Measurements from ENCODE around the gene STUM.

STUM gene

DNA sequence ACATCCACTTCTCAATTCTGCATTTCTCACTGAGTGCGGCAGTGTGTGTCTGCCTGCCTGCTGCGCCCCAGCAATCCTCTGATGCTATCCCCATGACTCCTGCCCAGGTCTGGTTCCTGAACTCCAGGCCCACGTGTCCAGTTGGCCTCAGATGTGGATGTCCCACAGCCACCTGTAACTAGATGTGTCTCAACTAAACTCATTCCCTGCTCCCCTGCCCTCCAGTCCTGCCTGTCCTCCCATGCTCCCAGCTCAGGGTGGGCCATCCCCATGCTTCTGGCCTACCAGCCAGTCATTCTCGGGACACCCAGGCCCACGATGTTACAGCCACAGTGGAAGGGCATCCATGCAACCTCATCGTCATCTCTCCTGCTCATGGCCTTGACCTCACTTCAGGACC, 76.8 kb downstream of the STUM start:
- CTCF ChIA-PET, result interaction anchor here (1.3 to 2.4 kb wide), 4 partner anchors 10 to 257 kb away, joined by 4 to 27 read pairs (median 10); no protein-coding TSS in a partner anchor
- POLR2A ChIA-PET, result no interaction called here
- TF ChIP-seq, protein P1, sequence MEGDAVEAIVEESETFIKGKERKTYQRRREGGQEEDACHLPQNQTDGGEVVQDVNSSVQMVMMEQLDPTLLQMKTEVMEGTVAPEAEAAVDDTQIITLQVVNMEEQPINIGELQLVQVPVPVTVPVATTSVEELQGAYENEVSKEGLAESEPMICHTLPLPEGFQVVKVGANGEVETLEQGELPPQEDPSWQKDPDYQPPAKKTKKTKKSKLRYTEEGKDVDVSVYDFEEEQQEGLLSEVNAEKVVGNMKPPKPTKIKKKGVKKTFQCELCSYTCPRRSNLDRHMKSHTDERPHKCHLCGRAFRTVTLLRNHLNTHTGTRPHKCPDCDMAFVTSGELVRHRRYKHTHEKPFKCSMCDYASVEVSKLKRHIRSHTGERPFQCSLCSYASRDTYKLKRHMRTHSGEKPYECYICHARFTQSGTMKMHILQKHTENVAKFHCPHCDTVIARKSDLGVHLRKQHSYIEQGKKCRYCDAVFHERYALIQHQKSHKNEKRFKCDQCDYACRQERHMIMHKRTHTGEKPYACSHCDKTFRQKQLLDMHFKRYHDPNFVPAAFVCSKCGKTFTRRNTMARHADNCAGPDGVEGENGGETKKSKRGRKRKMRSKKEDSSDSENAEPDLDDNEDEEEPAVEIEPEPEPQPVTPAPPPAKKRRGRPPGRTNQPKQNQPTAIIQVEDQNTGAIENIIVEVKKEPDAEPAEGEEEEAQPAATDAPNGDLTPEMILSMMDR (IDR thresholded peaks at IDR 0.05; ENCODE audit: control extremely low read depth, extremely low read depth, low read depth, missing control alignments), result no peak

GRCh38 chr1:226625832-226626576, 77.4 kb downstream of the STUM start:
- POLR2A ChIA-PET, result no interaction called here

More for the DNA sequence above, 76.8 kb downstream of the STUM start:
- DNase-seq (ENCODE audit: extremely low spot score), result no peak

GRCh38 chr1:226626577-226626956, 78.0 kb downstream of the STUM start:
- POLR2A ChIA-PET, result no interaction called here
- CTCF ChIA-PET, result interaction anchor here (0.5 to 2.4 kb wide), 29 partner anchors 9 to 731 kb away, joined by 3 to 27 read pairs (median 4); no protein-coding TSS in a partner anchor

More at GRCh38 chr1:226625832-226626576, 77.4 kb downstream of the STUM start:
- CTCF ChIA-PET, result interaction anchor here (0.5 to 2.4 kb wide), 29 partner anchors 9 to 732 kb away, joined by 3 to 27 read pairs (median 4); no protein-coding TSS in a partner anchor
- TF ChIP-seq, protein P1 (IDR thresholded peaks at IDR 0.05; ENCODE audit: control extremely low read depth, extremely low read depth, low read depth, missing control alignments), result no peak
- DNase-seq (ENCODE audit: extremely low spot score), result no peak

DNA sequence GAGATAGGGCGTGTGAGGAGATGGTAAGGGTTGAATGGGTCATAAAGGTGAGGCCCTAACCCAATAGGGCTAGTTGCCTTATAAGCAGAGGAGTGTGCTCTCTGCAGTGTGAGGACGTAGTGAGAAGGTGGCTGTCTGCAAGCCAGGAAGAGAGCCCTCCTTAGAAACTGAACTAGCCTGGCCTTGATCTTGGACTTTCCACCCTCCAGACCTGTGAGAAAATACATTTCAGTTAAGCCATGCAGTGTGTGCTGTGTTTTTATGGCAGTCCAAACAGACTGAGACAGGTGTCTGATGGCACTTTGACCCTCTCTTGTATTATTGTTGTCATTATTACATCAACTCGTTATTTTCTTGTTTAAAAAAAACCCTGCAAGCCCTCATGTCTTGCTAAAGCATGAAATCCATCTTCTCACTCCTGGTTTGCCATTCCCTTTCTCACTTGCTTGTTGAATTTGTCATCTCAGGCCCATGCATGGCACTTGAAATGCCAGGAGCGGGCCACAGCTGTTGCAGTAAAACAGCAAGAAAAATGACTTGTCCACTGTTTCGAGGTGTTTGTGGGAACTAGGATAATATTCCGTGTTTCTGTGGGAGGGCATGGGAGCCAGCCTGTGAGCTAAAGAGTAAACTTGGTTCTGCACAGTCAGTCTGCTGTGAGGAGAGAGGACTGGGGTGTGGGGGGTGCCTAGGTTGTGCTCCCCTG, 78.6 kb downstream of the STUM start:
- ChIA-PET CTCF (interaction anchor here (0.9 to 2.4 kb wide), 15 partner anchors 8 to 218 kb away, joined by 3 to 27 read pairs (median 4); no protein-coding TSS in a partner anchor), POLR2A (no interaction called here)
- no peak for DNase-seq (ENCODE audit: extremely low spot score)
- TF ChIP-seq, protein P1 (IDR thresholded peaks at IDR 0.05; ENCODE audit: control extremely low read depth, extremely low read depth, low read depth, missing control alignments), result no peak

More at GRCh38 chr1:226626577-226626956, 78.0 kb downstream of the STUM start:
- DNase-seq (ENCODE audit: extremely low spot score), result peak; percentile 76
- TF ChIP-seq, protein P1 (IDR thresholded peaks at IDR 0.05; ENCODE audit: control extremely low read depth, extremely low read depth, low read depth, missing control alignments), result peak; percentile 69

DNA sequence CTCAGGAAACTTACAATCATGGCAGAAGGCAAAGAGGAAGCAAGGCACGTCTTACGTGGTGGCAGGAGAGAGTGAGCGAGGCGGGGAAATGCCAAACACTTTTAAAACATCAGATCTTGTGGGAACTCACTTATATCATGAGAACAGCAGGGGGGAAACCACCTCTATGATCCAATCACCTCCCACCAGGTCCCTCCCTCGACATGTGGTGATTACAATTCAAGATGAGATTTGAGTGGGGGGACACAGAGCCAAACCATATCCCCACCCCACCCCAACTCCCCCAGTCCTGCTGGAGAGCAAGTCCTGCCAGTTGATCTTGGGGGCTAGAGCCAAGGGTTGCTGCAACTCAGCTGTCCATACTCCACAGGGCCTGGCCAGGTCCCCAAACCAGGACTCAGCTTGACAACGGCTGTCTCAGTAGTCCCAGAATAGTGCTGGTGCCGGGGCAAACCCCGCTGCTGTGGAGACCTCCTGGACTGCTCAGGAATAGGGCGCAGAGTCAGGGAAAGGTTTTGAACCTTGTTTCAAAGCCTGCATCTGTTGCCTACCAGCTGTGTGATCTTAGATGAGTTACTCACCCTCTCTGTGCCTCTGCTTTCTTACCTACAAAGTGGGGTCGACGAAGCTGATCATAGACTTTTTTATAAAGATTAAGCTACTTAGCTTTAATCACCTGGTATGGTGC, 79.5 kb downstream of the STUM start:
- POLR2A ChIA-PET, result no interaction called here
- CTCF ChIA-PET, result interaction anchor here (1.2 kb wide), 1 partner anchor 284 kb away, joined by 3 read pairs; no protein-coding TSS in a partner anchor
- TF ChIP-seq, protein P1 (IDR thresholded peaks at IDR 0.05; ENCODE audit: control extremely low read depth, extremely low read depth, low read depth, missing control alignments), result no peak

GRCh38 chr1:226628612-226629155, 80.1 kb downstream of the STUM start:
- TF ChIP-seq, protein P1 (IDR thresholded peaks at IDR 0.05; ENCODE audit: control extremely low read depth, extremely low read depth, low read depth, missing control alignments), result no peak
- no peak for DNase-seq (ENCODE audit: extremely low spot score)
- ChIA-PET CTCF (interaction anchor here (0.9 to 1.2 kb wide), 2 partner anchors 200 to 283 kb away, joined by 3 read pairs; no protein-coding TSS in a partner anchor), POLR2A (no interaction called here)

More for the DNA sequence above, 79.5 kb downstream of the STUM start:
- no peak for DNase-seq (ENCODE audit: extremely low spot score)

All from GM10248 (cell line).